Subcutaneous abdominal adipose tissue (tissue), 5 donors: ENCODE data around the gene USP46.

Experiments
- H3K27ac ChIP-seq: one replicate; pipeline ENCODE4 v1.7.0; 2013; ENCODE audit warnings: low read depth, mild to moderate bottlenecking, inconsistent platforms, low read length, moderate library complexity
- H3K27me3 ChIP-seq, 5 donors: one replicate each; pipeline ENCODE4 v1.7.0; 2013; ENCODE audit warnings: low read length in 5 of 5, inconsistent platforms in 1 of 5; ENCODE audit not compliant: control insufficient read depth in 5 of 5, insufficient read depth in 4 of 5
- H3K36me3 ChIP-seq, 5 donors: one replicate each; pipeline ENCODE4 v1.7.0; 2013; ENCODE audit warnings: low read length in 5 of 5; ENCODE audit not compliant: control insufficient read depth in 5 of 5, insufficient read depth in 5 of 5
- H3K4me1 ChIP-seq, 5 donors: one replicate each; pipeline ENCODE4 v1.7.0; 2013; ENCODE audit warnings: low read length in 5 of 5, mild to moderate bottlenecking in 3 of 5, moderate library complexity in 1 of 5; ENCODE audit not compliant: control insufficient read depth in 5 of 5, insufficient read depth in 5 of 5
- H3K4me3 ChIP-seq, 5 donors: one replicate each; pipeline ENCODE4 v1.7.0; 2013; ENCODE audit warnings: low read length in 5 of 5, low read depth in 1 of 5
- H3K9ac ChIP-seq, 5 donors: one replicate each; pipeline ENCODE4 v1.7.0; 2013; ENCODE audit warnings: low read length in 5 of 5, mild to moderate bottlenecking in 4 of 5, moderate library complexity in 3 of 5
- H3K9me3 ChIP-seq, 5 donors: one replicate each; pipeline ENCODE4 v1.7.0; 2013; ENCODE audit warnings: low read length in 5 of 5; ENCODE audit not compliant: control insufficient read depth in 5 of 5
- donor health status: healthy.
- donor health status: healthy.
- donor health status: healthy.
- donor health status: healthy.
- donor health status: healthy.

USP46 gene

GRCh38 chr4:52627876-52628275, 31.2 kb downstream of the USP46 start:
- no peak overlapping the region for H3K27ac ChIP-seq
- H3K27me3 ChIP-seq: no peaks in the 10 kb centered on the region
- no peaks in the 10 kb centered on the region for H3K9me3 ChIP-seq
- peaks cover 0 to 19% (median 14%) of the 10 kb centered on the region in 5 donors for H3K4me1 ChIP-seq
- peaks cover 3 to 20% (median 9%) of the 10 kb centered on the region in 5 donors for H3K36me3 ChIP-seq
- H3K9ac ChIP-seq: no peak overlapping the region
- H3K4me3 ChIP-seq: no peak overlapping the region

- peaks cover 0 to 19% (median 14%) of the 10 kb centered on the region in 5 donors for H3K4me1 ChIP-seq
- H3K9ac ChIP-seq: no peak overlapping the region
- H3K27ac ChIP-seq: no peak overlapping the region
- peaks cover 3 to 20% (median 9%) of the 10 kb centered on the region in 5 donors for H3K36me3 ChIP-seq
- H3K27me3 ChIP-seq: no peaks in the 10 kb centered on the region
- H3K9me3 ChIP-seq: no peaks in the 10 kb centered on the region
- no peak overlapping the region for H3K4me3 ChIP-seq
These were observed 33.9 kb downstream of the USP46 start for GRCh38 chr4:52625216-52625615.

GRCh38 chr4:52622564-52622963, 36.5 kb downstream of the USP46 start:
- Histone ChIP-seq H3K27me3 (no peaks in the 10 kb centered on the region), H3K9ac (no peak overlapping the region), H3K4me1 (no peaks in the 10 kb centered on the region), H3K27ac (no peak overlapping the region), H3K4me3 (no peak overlapping the region), H3K36me3 (peaks cover 3 to 20% (median 9%) of the 10 kb centered on the region in 5 donors), H3K9me3 (no peaks in the 10 kb centered on the region)

GRCh38 chr4:52621567-52621966, 37.5 kb downstream of the USP46 start:
- Histone ChIP-seq H3K9me3 (no peaks in the 10 kb centered on the region), H3K4me1 (no peaks in the 10 kb centered on the region), H3K9ac (no peak overlapping the region), H3K36me3 (peaks cover 3 to 16% (median 9%) of the 10 kb centered on the region in 5 donors), H3K27ac (no peak overlapping the region), H3K4me3 (no peak overlapping the region), H3K27me3 (no peaks in the 10 kb centered on the region)

- Histone ChIP-seq H3K36me3 (peaks cover 0 to 5% (median 0%) of the 10 kb centered on the region in 5 donors), H3K4me3 (no peak overlapping the region), H3K9ac (no peak overlapping the region), H3K4me1 (no peaks in the 10 kb centered on the region), H3K27ac (no peak overlapping the region), H3K9me3 (no peaks in the 10 kb centered on the region), H3K27me3 (no peaks in the 10 kb centered on the region)
These were observed 39.5 kb downstream of the USP46 start for GRCh38 chr4:52619591-52619931.

- H3K4me3 ChIP-seq: no peak overlapping the region
- no peaks in the 10 kb centered on the region for H3K27me3 ChIP-seq
- H3K9me3 ChIP-seq: no peaks in the 10 kb centered on the region
- H3K9ac ChIP-seq: no peak overlapping the region
- H3K4me1 ChIP-seq: no peaks in the 10 kb centered on the region
- peaks cover 0 to under 1% (median 0%) of the 10 kb centered on the region in 5 donors for H3K36me3 ChIP-seq
- H3K27ac ChIP-seq: no peak overlapping the region
These were observed 40.1 kb downstream of the USP46 start for GRCh38 chr4:52618795-52619590.

GRCh38 chr4:52617336-52618020, 41.6 kb downstream of the USP46 start:
- Histone ChIP-seq H3K4me1 (no peaks in the 10 kb centered on the region), H3K27ac (no peak overlapping the region), H3K9ac (no peak overlapping the region), H3K9me3 (no peaks in the 10 kb centered on the region), H3K27me3 (no peaks in the 10 kb centered on the region), H3K4me3 (no peak overlapping the region), H3K36me3 (peaks cover 0 to 3% (median 0%) of the 10 kb centered on the region in 5 donors)

GRCh38 chr4:52614241-52614640, 44.9 kb downstream of the USP46 start:
- Histone ChIP-seq H3K9me3 (no peaks in the 10 kb centered on the region), H3K27me3 (no peaks in the 10 kb centered on the region), H3K4me1 (no peaks in the 10 kb centered on the region), H3K36me3 (peaks cover 4 to 20% (median 7%) of the 10 kb centered on the region in 5 donors), H3K27ac (no peak overlapping the region), H3K4me3 (no peak overlapping the region), H3K9ac (no peak overlapping the region)

GRCh38 chr4:52612341-52612740, 46.8 kb downstream of the USP46 start:
- no peaks in the 10 kb centered on the region for H3K4me1 ChIP-seq
- peaks cover 9 to 31% (median 14%) of the 10 kb centered on the region in 5 donors for H3K36me3 ChIP-seq
- H3K27ac ChIP-seq: no peak overlapping the region
- H3K4me3 ChIP-seq: no peak overlapping the region
- no peaks in the 10 kb centered on the region for H3K27me3 ChIP-seq
- no peak overlapping the region for H3K9ac ChIP-seq
- no peaks in the 10 kb centered on the region for H3K9me3 ChIP-seq

- H3K27ac ChIP-seq: no peak overlapping the region
- no peaks in the 10 kb centered on the region for H3K4me1 ChIP-seq
- no peaks in the 10 kb centered on the region for H3K9me3 ChIP-seq
- H3K4me3 ChIP-seq: no peak overlapping the region
- H3K36me3 ChIP-seq: peaks cover 14 to 38% (median 16%) of the 10 kb centered on the region in 5 donors
- H3K9ac ChIP-seq: no peak overlapping the region
- H3K27me3 ChIP-seq: no peaks in the 10 kb centered on the region
These were observed 48.0 kb downstream of the USP46 start for GRCh38 chr4:52611030-52611555.
